ELF-1 (cell line): ENCODE data around the gene ASS1.
"Not testable (repeated sequence)": the region's sequence is repeated elsewhere in the genome, so short reads cannot be mapped to it uniquely, and the experiment has no call there.

Source experiments
- DNase-seq: peaks from one replicate; pipeline ENCODE4 v3.0.0-alpha.2; 2016; ENCODE audit warnings: low read depth, low spot score

ASS1 gene

DNA sequence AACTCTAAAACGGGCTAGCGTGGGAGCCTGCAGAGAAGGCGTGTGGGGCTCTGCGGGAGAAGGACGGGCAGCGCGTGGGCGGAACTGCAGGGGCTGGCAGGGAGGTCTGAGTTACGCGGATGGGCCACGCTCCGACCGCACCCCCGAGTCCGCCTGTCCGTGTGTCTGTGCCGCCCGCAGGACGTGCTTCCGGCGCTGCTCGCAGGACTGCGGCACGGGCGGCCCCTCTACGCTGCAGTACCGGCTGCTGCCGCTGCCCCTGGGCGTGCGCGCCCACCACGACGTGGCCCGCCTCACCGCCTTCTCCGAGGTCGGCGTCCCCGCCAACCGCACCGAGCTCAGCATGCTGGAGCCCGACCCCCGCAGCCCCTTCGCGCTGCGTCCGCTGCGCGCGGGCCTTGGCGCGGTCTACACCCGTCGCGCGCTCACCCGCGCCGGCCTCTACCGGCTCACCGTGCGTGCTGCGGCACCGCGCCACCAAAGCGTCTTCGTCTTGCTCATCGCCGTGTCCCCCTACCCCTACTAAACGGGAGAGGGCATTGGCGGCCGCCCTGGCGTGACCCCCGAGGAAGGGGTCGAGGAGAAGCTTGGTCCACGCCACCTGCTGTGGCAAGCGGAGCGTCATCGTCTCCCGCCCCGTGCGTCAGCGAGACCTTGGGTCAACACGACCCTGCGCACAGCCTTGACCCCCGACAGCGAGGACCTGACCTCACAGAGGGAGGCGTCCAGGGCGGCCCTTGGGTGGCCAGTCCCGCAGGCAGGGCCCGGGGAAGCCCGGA is 11.4 kb upstream of the ASS1 start:
- DNase-seq, result peak; percentile 76

- no peak for DNase-seq
Measured at GRCh38 chr9:130433947-130434262, 10.9 kb upstream of the ASS1 start.

GRCh38 chr9:130434656-130435055 is 10.1 kb upstream of the ASS1 start:
- not testable (repeated sequence) for DNase-seq

GRCh38 chr9:130437011-130437789 is 7.6 kb upstream of the ASS1 start:
- DNase-seq, result no peak

GRCh38 chr9:130438382-130438981 is 6.3 kb upstream of the ASS1 start:
- no peak for DNase-seq

DNA sequence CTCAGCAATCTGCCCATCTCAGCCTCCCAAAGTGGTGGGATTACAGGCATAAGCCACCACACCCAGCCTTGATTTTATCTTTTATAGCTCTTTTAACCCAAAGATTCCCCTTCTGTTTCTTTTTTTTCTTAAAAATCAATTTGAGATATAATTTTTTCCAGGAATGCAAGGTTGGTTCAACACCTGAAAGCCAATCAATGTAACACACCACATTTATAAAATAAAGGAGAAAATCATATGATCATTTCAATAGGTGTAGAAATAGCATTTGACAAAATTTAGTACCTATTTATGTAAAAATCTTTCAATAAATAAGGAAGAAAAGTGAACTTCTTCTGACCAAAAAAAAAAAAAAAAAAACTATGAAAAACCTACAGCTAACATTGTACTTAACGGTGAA is 3.7 kb upstream of the ASS1 start:
- DNase-seq, result no peak

DNA sequence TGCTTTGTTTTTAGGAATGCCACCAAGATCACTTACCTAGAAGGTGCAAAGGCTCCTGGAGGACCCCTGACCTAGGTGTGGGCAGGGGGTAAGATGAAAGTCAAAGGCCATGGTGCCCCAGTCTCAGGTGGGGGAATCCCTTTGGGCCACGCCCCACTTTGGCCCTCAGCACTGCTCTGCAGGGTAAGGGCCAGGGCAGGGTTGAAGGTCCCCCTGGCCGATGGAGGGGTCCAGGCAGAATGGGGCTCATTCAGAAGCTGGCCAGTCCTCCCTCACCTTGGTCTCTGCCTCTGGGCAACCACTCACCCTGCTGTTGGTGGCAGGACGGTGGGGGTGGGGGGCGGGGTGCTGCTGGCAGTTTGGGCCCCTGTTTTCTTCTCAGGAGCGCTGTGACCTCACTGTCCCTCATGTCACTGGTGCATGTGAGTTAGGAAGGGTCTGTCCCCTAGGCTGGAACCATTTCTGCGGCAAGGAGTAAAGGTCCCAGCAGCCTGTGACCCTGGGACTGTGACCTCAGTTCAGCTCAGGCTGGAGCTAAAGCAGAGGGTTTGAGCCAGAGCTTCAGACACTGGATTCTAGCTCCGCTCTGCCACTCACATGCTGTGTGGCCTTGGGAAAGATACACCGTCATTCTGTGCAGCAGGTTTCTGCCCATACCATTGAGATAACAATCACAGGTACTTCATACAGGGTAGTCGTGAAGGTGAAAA is 1.9 kb upstream of the ASS1 start:
- no peak for DNase-seq

- no peak for DNase-seq
Measured at GRCh38 chr9:130443456-130443801, 1.3 kb upstream of the ASS1 start.

- DNase-seq, result peak; percentile 44
Measured at GRCh38 chr9:130443840-130444492, 795 bp upstream of the ASS1 start.

- peak; percentile 46 for DNase-seq
Measured at GRCh38 chr9:130445268-130445983, 665 bp downstream of the ASS1 start.

GRCh38 chr9:130446101-130446861 is 1.5 kb downstream of the ASS1 start:
- DNase-seq, result peak; percentile 75

- DNase-seq, result no peak
Measured at GRCh38 chr9:130447193-130447816, 2.5 kb downstream of the ASS1 start.

DNA sequence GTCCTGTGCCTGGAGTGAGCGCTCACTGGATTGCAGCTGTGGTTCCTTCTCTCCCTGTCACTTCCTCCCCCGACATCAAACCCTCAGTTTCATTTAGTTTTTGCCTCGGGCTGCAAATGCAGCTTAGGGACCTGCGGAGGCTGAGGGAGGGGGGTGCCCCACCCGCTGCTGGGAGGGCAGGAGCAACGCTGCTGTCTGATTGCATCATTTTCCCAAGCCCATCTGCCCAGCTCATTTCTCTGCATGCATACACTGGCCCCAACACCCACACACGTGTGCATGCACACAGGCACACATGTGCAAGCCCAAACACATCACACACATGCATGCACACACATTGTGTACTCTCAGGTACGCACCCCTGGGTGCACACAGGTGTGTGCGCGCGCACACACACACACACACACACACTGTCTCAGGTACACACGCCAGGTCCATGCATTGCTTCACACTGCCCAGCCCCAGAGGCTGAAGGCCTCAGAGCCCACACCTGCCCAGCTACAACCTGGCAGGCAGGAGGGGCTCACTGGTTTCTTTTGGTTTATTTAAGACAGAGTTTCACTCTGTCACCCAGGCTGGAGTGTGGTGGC is 3.4 kb downstream of the ASS1 start:
- DNase-seq, result peak; percentile 70

GRCh38 chr9:130448771-130449603 is 4.2 kb downstream of the ASS1 start:
- no peak for DNase-seq

- no peak for DNase-seq
Measured at GRCh38 chr9:130450344-130451003, 5.7 kb downstream of the ASS1 start.

DNA sequence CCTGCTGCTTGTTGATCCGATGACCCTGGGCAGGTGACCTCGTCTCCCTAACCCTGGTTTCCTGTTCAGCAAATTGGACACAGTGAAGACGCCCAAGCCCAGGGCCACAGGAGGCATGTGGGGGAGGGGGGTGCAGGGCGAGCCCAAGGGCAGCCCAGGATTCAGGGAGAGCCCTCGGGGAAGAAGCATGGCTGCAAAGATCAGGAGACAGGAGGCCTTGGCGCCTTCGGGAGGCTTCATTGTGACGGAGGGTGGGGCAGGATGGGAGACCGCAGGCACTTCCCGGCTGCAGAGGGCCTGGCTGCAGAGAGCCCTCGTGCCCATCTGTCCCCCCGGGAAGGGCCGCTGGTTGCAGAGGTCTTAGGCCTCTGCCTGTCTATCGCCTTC is 6.2 kb downstream of the ASS1 start:
- no peak for DNase-seq

GRCh38 chr9:130451509-130452388 is 7.0 kb downstream of the ASS1 start:
- peak; percentile 92 for DNase-seq
